Fibroblast of villous mesenchyme (primary cell): Measurements from ENCODE around the gene LHFPL2. TPM values are rescaled to one million over a fixed set of nuclear protein-coding genes. Genes with fewer than 3 reads are reported as not detected.

Experiments used
- DNase-seq: peaks from one replicate; pipeline ENCODE4 v3.0.0-alpha.2; 2010; ENCODE audit warnings: low read depth
- H3K4me3 ChIP-seq: 2 replicates; pipeline ENCODE4 v1.5.1; 2011; ENCODE audit warnings: low read depth, mild to moderate bottlenecking, low read length
- CTCF ChIP-seq: IDR thresholded peaks from 2 replicates; pipeline ENCODE4 v1.5.1; 2012; ENCODE audit warnings: low read depth, mild to moderate bottlenecking, low read length; ENCODE audit not compliant: insufficient read depth
- total RNA-seq: library from RNA; depleted of rRNA; stranded (reverse); fragments of >200 nt; gene quantifications from 2 replicates; pipeline ENCODE4 v1.2.3, GENCODE V29; 2012

The LHFPL2 gene
- total RNA-seq, 1 donor, result 35.0 TPM

- DNase-seq, result no peak
- no peak for TF ChIP-seq CTCF
- no peak overlapping the region for H3K4me3 ChIP-seq
Observed at GRCh38 chr5:78561261-78561660, 87.3 kb downstream of the LHFPL2 start.

- peak; percentile 69 for DNase-seq
Observed at GRCh38 chr5:78560000-78560855, 88.3 kb downstream of the LHFPL2 start.

GRCh38 chr5:78557601-78558000, 91.0 kb downstream of the LHFPL2 start:
- no peak for TF ChIP-seq CTCF
- H3K4me3 ChIP-seq, result no peak overlapping the region
- DNase-seq, result no peak

More at GRCh38 chr5:78560000-78560855, 88.3 kb downstream of the LHFPL2 start:
- H3K4me3 ChIP-seq, result no peak overlapping the region
- TF ChIP-seq CTCF, result no peak

- no peak overlapping the region for H3K4me3 ChIP-seq
- no peak for TF ChIP-seq CTCF
- no peak for DNase-seq
Observed at GRCh38 chr5:78555870-78556269, 92.7 kb downstream of the LHFPL2 start.

- TF ChIP-seq CTCF, result no peak
- no peak overlapping the region for H3K4me3 ChIP-seq
- DNase-seq, result no peak
Observed at GRCh38 chr5:78554670-78555069, 93.9 kb downstream of the LHFPL2 start.

- DNase-seq, result no peak
- no peak overlapping the region for H3K4me3 ChIP-seq
- no peak for TF ChIP-seq CTCF
Observed at GRCh38 chr5:78553580-78554353, 94.8 kb downstream of the LHFPL2 start.
